Stimulated activated CD4-positive, alpha-beta T cell treated with anti-CD3 and anti-CD28 coated beads, Interleukin-4, amount 100 ng/mL, for 24 hours (primary cell): ENCODE data around the gene DEDD2.
A peak's percentile ranks its signal among the peaks of the same experiment; 100 is the strongest.

Experiments
- DNase-seq: peaks from one replicate; pipeline ENCODE4 v3.0.0-alpha.2; 2020

DEDD2 gene

GRCh38 chr19:42248270-42249148, 31.0 kb upstream of the DEDD2 start:
- no peak for DNase-seq

- DNase-seq: no peak
These were observed 30.2 kb upstream of the DEDD2 start for GRCh38 chr19:42247640-42248199.

GRCh38 chr19:42246922-42247639, 29.6 kb upstream of the DEDD2 start:
- DNase-seq: no peak

- DNase-seq: no peak
These were observed 28.9 kb upstream of the DEDD2 start for GRCh38 chr19:42246143-42246921.

- no peak for DNase-seq
These were observed 27.8 kb upstream of the DEDD2 start for GRCh38 chr19:42245231-42245630.

GRCh38 chr19:42244347-42245220, 27.1 kb upstream of the DEDD2 start:
- peak; percentile 93 for DNase-seq

- DNase-seq: peak; percentile 96
These were observed 25.3 kb upstream of the DEDD2 start, which contains the start of gene GSK3A for GRCh38 chr19:42242512-42243409. Gene GSK3A (minus strand): TSS chr19:42242602. CDS start chr19:42242465, 137 bp downstream.

GRCh38 chr19:42242069-42242511, 24.6 kb upstream of the DEDD2 start:
- peak; percentile 34 for DNase-seq

GRCh38 chr19:42241279-42241678, 23.8 kb upstream of the DEDD2 start:
- no peak for DNase-seq

GRCh38 chr19:42239544-42240220, 22.2 kb upstream of the DEDD2 start:
- no peak for DNase-seq

GRCh38 chr19:42235181-42235580, 17.7 kb upstream of the DEDD2 start:
- DNase-seq: no peak

GRCh38 chr19:42234364-42234763, 16.9 kb upstream of the DEDD2 start:
- no peak for DNase-seq

GRCh38 chr19:42233678-42234292, 16.3 kb upstream of the DEDD2 start:
- DNase-seq: no peak

GRCh38 chr19:42233106-42233505, 15.6 kb upstream of the DEDD2 start:
- DNase-seq: no peak

- no peak for DNase-seq
These were observed 15.0 kb upstream of the DEDD2 start for GRCh38 chr19:42232435-42232834.

GRCh38 chr19:42230571-42230970, 13.1 kb upstream of the DEDD2 start:
- no peak for DNase-seq

GRCh38 chr19:42229855-42230351, 12.4 kb upstream of the DEDD2 start:
- no peak for DNase-seq

- DNase-seq: no peak
These were observed 11.9 kb upstream of the DEDD2 start for GRCh38 chr19:42229301-42229854.

- DNase-seq: no peak
These were observed 11.2 kb upstream of the DEDD2 start for GRCh38 chr19:42228641-42229040.
